ENCODE data around the gene SARM1.

DNA sequence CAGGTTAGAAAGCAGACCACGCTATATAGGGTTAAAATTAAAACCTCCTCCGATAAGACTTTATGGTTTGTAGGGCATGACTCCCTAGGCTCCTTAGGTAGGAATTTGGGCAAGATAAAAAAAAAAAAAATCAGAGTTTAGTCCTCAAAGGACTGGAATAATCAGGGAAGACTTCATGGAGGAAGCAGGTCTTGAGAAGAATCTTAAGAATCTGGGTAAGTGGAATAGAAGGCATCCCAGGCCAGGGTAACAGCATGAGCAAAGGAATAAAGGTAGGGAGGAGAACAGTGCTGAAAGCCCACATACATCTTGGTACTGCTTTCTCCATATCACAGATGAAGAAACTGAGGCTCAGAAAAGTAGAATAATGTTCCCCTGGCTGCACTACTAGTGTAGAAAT is 19.1 kb downstream of the SARM1 start:
- TF ChIP-seq POLR2AphosphoS5 (IDR thresholded peaks at IDR 0.05; ENCODE audit: low read depth, low read length) (no peak), TAF1 (IDR thresholded peaks at IDR 0.05; ENCODE audit: low read depth, low read length) (no peak), POLR2A (IDR thresholded peaks at IDR 0.05; ENCODE audit: low read depth, low read length) (no peak)

Measured in GM12891 (cell line).